Testis (tissue), 3 donors: ENCODE measurements around the gene TMOD4. TPM values are rescaled to one million over a fixed set of nuclear protein-coding genes. Genes with fewer than 3 reads are reported as not detected.

Source experiments
- DNase-seq: peaks from one replicate; pipeline ENCODE4 v3.0.0-alpha.2; 2019
- H3K27ac ChIP-seq, 2 donors: fragments of 200-600 bp; sonication (generic); one replicate each; pipeline ENCODE4 v1.5.1; 2019
- H3K27me3 ChIP-seq: fragments of 200-600 bp; sonication (generic); one replicate; pipeline ENCODE4 v1.5.1; 2019
- H3K36me3 ChIP-seq: fragments of 200-600 bp; sonication (generic); one replicate; pipeline ENCODE4 v1.5.1; 2017; ENCODE audit warnings: low read depth; ENCODE audit errors: missing control alignments
- H3K4me1 ChIP-seq: fragments of 200-600 bp; sonication (generic); one replicate; pipeline ENCODE4 v1.5.1; 2019
- H3K4me3 ChIP-seq, 2 donors: fragments of 200-600 bp; sonication (generic); one replicate each; pipeline ENCODE4 v1.5.1; 2017 to 2019
- H3K9me3 ChIP-seq: fragments of 200-600 bp; sonication (generic); one replicate; pipeline ENCODE4 v1.5.1; 2017
- POLR2A ChIP-seq: fragments of 450-650 bp; IDR thresholded peaks from one replicate; pipeline ENCODE4 v1.6.1; 2017; ENCODE audit warnings: antibody characterized with exemption, mild to moderate bottlenecking, moderate library complexity
- WGBS, 2 donors: methylation state at CpG; one replicate each; pipeline ENCODE4 v1.1.5; 2018; 5-methylcytosine and 5-hydroxymethylcytosine counted together
- intact Hi-C: fragments of 100-400 bp; cut with DNase I; formaldehyde crosslinking; loops from one replicate; pipeline ENCODE4 v1.15.1; 2023; ENCODE audit warnings: low total_unique reads
- polyA plus RNA-seq: library from polyadenylated mRNA; stranded (reverse); fragments of 350-450 nt; fragmentation: Illumina TruSeq; extraction: RNeasy Lipid Tissue Mini Kit (QIAGEN cat#74804); gene quantifications from one replicate; pipeline ENCODE4 v1.2.3, GENCODE V29; 2014; ENCODE audit warnings: low read depth, low replicate concordance; ENCODE audit not compliant: insufficient read depth
- total RNA-seq, 2 donors: library from RNA; depleted of rRNA; stranded (reverse); fragments of >200 nt; gene quantifications; one replicate each; pipeline ENCODE4 v1.2.3, GENCODE V29; 2016
- TF ChIP-seq, protein P1 (sequence below), 3 experiments: fragments of 450-650 bp in 2 of 3; fragments of 200-600 bp in 1 of 3; sonication (generic) in 1 of 3; IDR thresholded peaks; one replicate each; pipeline ENCODE4 v1.5.1; 2016 to 2019; ENCODE audit warnings: antibody characterized with exemption in 3 of 3, mild to moderate bottlenecking in 2 of 3, moderate library complexity in 1 of 3

TMOD4 gene
- total and polyA plus RNA-seq, 3 donors from 2014 or later: 2.1 TPM; not detected in 2

- intact Hi-C loops: no loop called here
- TF ChIP-seq POLR2A: no peak
- TF ChIP-seq, protein P1, sequence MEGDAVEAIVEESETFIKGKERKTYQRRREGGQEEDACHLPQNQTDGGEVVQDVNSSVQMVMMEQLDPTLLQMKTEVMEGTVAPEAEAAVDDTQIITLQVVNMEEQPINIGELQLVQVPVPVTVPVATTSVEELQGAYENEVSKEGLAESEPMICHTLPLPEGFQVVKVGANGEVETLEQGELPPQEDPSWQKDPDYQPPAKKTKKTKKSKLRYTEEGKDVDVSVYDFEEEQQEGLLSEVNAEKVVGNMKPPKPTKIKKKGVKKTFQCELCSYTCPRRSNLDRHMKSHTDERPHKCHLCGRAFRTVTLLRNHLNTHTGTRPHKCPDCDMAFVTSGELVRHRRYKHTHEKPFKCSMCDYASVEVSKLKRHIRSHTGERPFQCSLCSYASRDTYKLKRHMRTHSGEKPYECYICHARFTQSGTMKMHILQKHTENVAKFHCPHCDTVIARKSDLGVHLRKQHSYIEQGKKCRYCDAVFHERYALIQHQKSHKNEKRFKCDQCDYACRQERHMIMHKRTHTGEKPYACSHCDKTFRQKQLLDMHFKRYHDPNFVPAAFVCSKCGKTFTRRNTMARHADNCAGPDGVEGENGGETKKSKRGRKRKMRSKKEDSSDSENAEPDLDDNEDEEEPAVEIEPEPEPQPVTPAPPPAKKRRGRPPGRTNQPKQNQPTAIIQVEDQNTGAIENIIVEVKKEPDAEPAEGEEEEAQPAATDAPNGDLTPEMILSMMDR (IDR thresholded peaks at IDR 0.05): no peak
- peak overlapping the region; percentile 25 to 82 for H3K27ac ChIP-seq
- DNase-seq: peak; percentile 66
- peak overlapping the region; percentile 42 to 53 for H3K4me3 ChIP-seq
- H3K4me1 ChIP-seq: peaks cover 31% of the 10 kb centered on the region
- 46 to 56% methylated on average over 20 to 58 of the region's 65 CpGs for WGBS, 2 donors
- H3K36me3 ChIP-seq: no peaks in the 10 kb centered on the region
- H3K9me3 ChIP-seq: no peaks in the 10 kb centered on the region
- H3K27me3 ChIP-seq: no peaks in the 10 kb centered on the region
Observed at GRCh38 chr1:151133018-151133806, 42.6 kb downstream of the TMOD4 start.

GRCh38 chr1:151132335-151133017 lies 43.3 kb downstream of the TMOD4 start:
- H3K27ac ChIP-seq: peak overlapping the region; percentile 66 to 82
- peaks cover 31% of the 10 kb centered on the region for H3K4me1 ChIP-seq
- intact Hi-C loops: no loop called here
- WGBS, 2 donors: 26 to 46% methylated on average over 32 to 51 of the region's 74 CpGs
- no peak for TF ChIP-seq POLR2A
- TF ChIP-seq, protein P1 (IDR thresholded peaks at IDR 0.05): no peak
- no peaks in the 10 kb centered on the region for H3K27me3 ChIP-seq
- no peaks in the 10 kb centered on the region for H3K36me3 ChIP-seq
- no peaks in the 10 kb centered on the region for H3K9me3 ChIP-seq
- peak overlapping the region; percentile 42 to 53 for H3K4me3 ChIP-seq
- no peak for DNase-seq

GRCh38 chr1:151131701-151132334 lies 44.0 kb downstream of the TMOD4 start:
- H3K4me1 ChIP-seq: peaks cover 31% of the 10 kb centered on the region
- H3K27ac ChIP-seq: peak overlapping the region; percentile 66 to 82
- TF ChIP-seq, protein P1 (IDR thresholded peaks at IDR 0.05): no peak
- TF ChIP-seq POLR2A: no peak
- intact Hi-C loops: no loop called here
- no peaks in the 10 kb centered on the region for H3K36me3 ChIP-seq
- peak overlapping the region; percentile 42 to 53 for H3K4me3 ChIP-seq
- 20 to 22% methylated on average over 11 to 39 of the region's 39 CpGs for WGBS, 2 donors
- H3K27me3 ChIP-seq: no peaks in the 10 kb centered on the region
- H3K9me3 ChIP-seq: no peaks in the 10 kb centered on the region
- DNase-seq: peak; percentile 71

GRCh38 chr1:151130987-151131586 lies 44.7 kb downstream of the TMOD4 start:
- H3K4me1 ChIP-seq: peaks cover 31% of the 10 kb centered on the region
- WGBS, 2 donors: 11 to 15% methylated on average over 25 to 45 of the region's 45 CpGs
- H3K27me3 ChIP-seq: no peaks in the 10 kb centered on the region
- peak overlapping the region; percentile 71 to 82 for H3K27ac ChIP-seq
- TF ChIP-seq, protein P1 (IDR thresholded peaks at IDR 0.05): no peak
- no peak for TF ChIP-seq POLR2A
- no peaks in the 10 kb centered on the region for H3K36me3 ChIP-seq
- intact Hi-C loops: no loop called here
- no peaks in the 10 kb centered on the region for H3K9me3 ChIP-seq
- peak overlapping the region; percentile 42 to 53 for H3K4me3 ChIP-seq
- DNase-seq: peak; percentile 93
